Stimulated activated CD8-positive, alpha-beta memory T cell treated with anti-CD3 and anti-CD28 coated beads, Interleukin-12 subunit alpha, Interleukin-12 subunit beta, amount 100 ng/mL, for 1 hour (primary cell): Measurements from ENCODE around the gene SERPINB8.

Experiments
- DNase-seq: peaks from one replicate; pipeline ENCODE4 v3.0.0-alpha.2; 2020; ENCODE audit warnings: low read depth

SERPINB8 gene

DNA sequence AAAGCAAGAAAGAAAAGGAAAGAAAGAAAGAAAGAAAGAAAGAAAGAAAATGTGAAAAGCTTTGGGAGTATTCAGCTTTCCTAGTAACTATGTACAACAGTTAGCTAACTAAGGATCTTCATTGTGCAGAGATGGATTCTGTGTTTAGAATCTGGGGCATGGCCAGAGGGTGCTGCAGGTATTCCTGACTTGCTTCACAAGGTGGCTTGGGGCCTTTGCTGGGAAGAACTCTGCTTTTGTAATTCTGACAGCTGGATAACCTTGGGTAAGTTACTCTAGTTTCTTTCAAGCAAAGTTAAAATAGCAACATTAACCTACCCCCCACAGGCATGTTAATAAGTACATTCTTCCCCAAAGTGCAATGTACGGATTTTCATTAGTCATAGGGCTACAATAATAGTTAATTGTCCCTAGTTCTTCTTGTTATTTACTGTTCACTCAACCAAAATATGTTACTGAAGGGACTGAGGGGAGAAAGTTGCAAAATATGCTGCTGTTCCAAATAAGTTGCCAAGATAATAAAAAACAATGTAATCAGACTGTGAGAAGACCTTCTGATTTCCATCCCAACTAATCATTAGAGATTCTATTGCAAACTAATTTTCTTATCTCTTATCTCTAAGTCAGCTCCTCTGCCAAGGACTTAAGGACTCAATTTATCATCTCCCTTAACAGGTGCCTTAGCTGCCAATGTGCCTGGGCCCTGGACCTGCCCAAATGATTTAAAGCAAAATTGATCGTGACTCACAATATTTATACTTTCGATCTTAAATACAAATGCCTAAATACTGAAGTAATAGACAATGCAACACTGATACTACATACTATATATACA lies 50.3 kb downstream of the SERPINB8 start:
- DNase-seq: no peak

DNA sequence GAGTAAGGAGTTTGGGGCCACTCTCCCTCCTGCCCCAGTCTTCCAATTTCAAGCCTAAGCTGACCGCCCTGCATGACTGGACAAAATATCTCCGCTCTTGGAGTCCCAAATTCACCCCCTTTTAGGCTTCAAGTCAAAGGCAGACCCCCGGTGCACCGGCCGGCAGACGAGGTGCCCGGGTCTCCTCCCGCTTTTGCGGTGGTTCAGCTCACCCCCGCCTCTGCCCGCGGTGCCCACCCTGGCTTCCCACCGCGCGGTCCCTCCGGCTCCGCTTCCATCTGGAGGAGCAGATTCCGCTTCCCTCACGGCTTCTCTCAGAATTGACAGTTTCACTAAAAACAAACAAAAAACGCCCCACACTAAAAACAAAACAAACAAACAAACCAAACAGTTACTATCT lies 56.5 kb downstream of the SERPINB8 start:
- DNase-seq: no peak

DNA sequence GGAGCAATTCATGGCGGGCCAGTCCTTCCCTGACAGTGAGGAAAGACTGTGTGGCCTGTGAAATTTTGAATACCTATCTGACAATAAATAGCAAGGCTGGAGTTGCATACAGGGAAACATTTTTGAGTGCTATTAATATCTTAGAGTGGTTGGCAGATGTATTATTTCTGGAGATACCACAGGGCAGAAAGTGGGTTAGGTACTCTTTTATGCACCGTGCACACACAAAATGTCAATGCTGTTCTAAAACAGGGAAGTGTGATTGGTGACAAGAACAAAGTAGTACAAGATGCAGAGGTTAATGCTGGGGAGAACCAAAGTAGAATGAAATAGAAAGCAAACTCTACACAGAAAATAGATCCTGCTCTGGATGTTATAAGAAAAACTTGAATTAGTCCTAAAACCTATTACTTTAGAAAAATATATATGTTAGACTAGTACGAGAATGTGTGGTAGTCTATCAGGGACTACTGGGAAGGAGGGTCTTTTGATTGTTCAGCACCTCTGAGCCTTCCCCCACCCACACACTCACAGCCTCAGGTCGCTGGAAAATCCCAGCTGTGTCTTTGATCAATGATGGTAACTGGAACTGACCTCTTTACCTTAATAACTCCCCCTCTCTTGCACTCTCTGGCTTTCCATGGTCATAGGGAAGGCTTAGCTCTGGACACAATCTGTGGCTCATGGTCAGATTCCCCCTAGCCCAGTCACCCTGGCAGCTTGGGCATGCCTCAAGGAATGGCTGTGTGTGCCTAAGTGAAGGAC lies 58.2 kb downstream of the SERPINB8 start:
- no peak for DNase-seq

DNA sequence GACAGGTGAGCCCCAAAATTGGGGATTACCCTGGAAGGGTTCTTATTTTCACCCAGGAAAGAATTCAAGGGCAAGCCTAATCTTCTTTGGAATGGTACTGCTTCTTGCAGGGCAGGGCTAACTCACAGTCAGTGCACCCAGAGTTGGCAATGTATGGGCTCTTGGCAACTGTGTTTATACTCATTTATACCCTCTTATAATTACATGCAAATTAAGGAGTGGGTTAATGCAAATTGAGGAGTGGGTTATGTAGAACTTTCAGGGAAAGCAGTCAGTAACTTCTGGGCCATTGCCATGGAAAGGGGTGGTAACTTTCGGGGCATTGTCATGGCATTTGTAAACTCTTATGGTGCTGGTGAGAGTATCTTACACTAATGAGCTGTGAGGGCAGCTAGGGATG lies 59.2 kb downstream of the SERPINB8 start:
- no peak for DNase-seq

DNA sequence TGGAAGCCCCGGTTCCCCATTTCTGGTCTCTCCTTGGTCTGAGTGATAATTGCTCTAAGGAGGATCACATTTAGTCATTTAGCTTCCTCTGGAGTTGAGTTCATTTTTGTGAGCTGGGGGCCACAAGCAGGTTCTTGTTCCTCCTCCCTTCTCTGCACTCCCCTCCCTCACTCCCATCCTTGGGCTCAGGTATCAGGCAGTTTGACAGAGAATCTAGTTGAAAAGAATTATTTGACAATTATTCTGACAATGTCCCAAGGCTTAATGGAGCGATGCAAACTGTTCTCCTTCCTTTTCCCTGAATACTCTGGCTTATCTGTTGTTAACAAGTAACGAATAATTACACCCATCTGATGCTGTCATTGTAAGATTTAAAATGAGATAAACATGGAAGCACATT lies 61.5 kb downstream of the SERPINB8 start:
- no peak for DNase-seq

DNA sequence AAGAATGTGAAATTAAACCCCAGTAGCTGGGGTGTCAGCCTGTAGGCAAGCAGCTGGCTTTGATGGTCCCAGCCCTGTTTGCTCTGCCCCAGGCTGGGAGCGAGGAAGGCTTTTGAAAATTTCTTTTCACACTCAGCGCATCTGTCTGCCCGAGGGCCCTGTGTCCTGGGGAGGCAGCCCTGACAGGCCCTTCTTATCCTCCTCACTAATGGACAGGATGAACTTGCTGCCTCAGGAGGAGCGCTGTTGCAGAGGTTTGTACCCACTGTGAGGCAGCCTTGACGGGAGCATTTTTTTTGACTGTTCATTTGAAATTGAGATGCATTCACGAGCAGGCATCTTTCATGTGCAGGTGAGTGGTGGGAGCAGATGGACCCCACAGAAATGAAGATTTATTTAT lies 62.4 kb downstream of the SERPINB8 start:
- no peak for DNase-seq

DNA sequence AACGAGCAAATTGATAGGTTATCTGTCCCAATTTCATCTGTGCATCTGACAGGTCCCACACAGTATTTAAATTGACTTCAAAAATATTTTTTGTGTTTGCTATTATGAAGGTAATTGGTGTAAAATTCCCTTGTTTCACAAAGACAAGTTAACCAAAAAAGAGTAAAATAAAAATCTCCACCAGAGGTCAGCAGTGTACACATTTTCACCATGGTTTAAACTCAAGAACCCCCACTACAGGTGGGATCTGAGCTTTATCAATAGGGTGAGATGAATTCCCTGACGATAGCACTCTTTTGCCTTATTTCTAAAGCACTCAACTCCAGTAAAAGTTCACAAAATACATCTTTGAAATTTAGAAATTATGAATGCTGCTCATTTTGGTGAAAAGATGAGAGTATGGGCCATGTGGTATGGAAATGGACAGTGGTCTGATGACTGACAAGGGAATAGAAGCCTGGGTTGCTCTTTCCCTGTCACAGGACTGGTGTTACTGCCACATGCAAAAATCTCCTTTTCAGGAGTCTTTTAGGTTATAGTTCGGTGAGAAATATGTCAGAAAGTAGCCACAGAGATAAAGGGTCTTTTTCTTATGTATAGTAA lies 68.0 kb downstream of the SERPINB8 start:
- no peak for DNase-seq
